Thyroid gland (tissue), 4 donors: ENCODE measurements around the gene OR51T1.

Experiments
- CTCF ChIP-seq, 6 experiments: fragments of 200-600 bp in 3 of 6; fragments of 450-650 bp in 3 of 6; sonication (generic) in 3 of 6; IDR thresholded peaks; one replicate each; pipeline ENCODE4 v1.5.1; 2016 to 2019; ENCODE audit warnings: antibody characterized with exemption in 6 of 6, mild to moderate bottlenecking in 2 of 6, inconsistent platforms in 1 of 6, moderate library complexity in 1 of 6
- POLR2A ChIP-seq, 2 donors: fragments of 450-650 bp; IDR thresholded peaks; one replicate each; pipeline ENCODE4 v1.6.1; 2017; ENCODE audit warnings: antibody characterized with exemption in 2 of 2, mild to moderate bottlenecking in 2 of 2, moderate library complexity in 1 of 2

- TF ChIP-seq CTCF (IDR thresholded peaks at IDR 0.05) = no peak
- TF ChIP-seq POLR2A (IDR thresholded peaks at IDR 0.05) = no peak
Measured at GRCh38 chr11:4919250-4919649, 37.5 kb downstream of the OR51T1 start, which contains the start of gene OR51G2.
